Umbilical cord (tissue), 2 donors: ENCODE data around the gene ETV3. TPM values are rescaled to one million over a fixed set of nuclear protein-coding genes. Genes with fewer than 3 reads are reported as not detected.
"Not testable (repeated sequence)": the region's sequence is repeated elsewhere in the genome, so short reads cannot be mapped to it uniquely, and the experiment has no call there.

ENCODE experiments used
- DNase-seq: peaks from one replicate; pipeline ENCODE4 v3.0.0-alpha.2; 2015; ENCODE audit warnings: low spot score
- total RNA-seq: library from RNA; depleted of rRNA; stranded (reverse); fragments of >200 nt; gene quantifications from one replicate; pipeline ENCODE4 v1.2.3, GENCODE V29; 2014; ENCODE audit warnings: low replicate concordance; ENCODE audit not compliant: insufficient read depth

The ETV3 gene
- total RNA-seq, 1 donor from 2014 or later: 61.6 TPM

DNA sequence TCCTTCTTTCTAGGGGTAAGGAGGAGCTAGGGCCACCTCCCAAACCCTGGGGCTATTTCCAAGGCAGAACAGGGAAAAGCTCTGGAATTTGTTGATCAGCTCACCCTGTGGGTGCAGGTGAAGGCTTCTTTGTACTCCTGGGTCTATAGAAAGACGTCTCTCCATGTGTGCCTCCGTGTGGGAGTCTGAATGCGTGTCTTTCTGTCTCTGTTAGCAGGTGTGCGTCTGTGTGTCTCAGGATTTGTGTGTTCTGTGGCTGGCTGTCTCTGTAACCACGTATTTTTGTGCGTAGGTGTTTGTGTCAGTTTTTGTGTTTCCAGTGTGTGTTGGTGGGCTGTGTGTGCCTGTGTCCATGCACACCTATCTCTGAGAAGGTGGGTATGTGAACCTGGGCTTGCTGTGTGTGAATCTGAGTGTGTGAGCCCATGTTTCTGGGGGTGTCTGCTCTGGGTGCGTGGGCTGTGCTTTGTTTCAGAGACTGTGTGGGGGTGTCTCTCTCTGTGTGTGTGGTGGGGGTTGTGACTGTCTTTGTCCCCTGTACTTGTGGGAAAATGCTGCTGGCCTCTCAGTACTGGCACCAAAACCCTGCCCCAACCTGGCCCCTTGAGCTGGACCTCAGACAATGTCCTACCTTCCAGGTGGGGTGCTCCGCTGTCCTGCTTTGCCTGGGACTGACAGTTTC, 25.9 kb downstream of the ETV3 start:
- no peak for DNase-seq

DNA sequence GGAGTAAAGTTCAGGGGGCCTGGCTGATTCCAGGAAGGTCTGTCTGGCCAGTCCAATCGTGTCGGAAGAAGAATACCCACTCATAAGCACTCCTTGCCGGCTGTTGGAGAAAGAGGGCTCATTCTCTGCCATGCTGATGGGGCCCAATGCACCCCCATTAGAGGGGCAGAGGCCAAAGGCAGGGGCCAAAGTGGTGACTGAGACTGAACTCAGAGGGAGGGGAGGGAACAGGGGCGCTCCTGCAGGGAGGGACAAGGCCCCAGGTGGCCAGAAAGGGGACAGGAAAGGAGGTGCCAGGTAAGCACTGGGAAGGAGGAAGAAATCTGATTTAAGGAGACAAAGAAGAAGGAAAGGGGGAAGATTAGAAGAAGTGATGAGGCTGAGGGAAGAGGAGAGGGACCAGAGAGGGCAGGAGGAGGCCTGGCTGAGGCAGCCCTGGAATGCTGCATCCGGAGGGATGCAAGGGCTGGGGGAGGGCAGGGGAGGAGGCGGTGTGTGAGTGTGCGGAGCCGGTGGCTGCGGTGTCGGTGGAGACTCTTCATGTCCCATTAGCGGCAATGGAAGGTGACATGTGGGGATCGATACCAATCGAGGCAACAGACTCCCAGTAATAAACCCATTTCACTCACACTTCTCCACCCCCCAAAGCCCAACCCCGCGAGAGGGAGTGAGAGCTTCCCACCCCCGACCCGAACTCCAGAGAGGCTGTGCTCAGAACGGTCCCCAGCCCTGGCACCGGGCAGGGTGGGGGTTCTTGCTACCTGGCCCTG, 26.6 kb downstream of the ETV3 start:
- no peak for DNase-seq

DNA sequence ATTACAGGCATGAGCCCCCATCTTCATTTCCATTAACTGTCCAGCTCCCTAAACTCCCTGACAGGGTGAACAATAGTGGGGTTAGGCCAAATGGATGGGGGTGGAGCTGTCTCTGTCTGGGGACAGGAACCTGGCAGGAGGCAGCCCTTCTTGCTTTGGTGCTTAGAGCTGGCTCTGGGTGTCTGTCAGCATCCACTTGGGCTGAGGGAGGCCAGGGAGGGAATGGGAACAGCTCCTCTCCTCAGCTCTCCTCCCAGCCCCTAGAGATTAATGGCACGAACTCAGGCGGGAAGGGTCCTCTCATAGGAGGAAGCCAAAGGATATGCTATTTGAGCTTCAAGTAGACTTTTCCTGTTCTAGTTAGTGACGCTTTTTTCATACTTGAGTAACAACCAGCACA, 27.5 kb downstream of the ETV3 start:
- no peak for DNase-seq

DNA sequence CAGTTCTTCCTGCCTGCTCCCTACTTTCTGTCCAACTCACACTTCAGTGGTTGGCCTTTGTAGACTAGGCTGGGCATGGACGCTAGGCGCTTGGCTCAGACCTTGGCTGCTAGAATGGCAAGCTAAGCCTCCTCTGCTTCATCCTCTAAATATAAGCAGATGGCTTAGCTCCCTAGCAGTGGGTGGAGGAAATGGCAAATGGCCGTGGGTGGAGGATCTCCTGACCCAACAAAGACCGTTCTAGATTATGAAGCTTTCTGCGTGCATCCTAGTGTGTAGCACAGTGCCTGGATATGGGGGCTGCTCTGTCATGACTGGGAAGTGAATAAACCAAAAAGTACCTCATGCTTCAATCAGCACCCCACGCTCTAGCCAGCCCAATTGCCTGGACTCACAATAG, 28.2 kb downstream of the ETV3 start:
- DNase-seq: no peak

DNA sequence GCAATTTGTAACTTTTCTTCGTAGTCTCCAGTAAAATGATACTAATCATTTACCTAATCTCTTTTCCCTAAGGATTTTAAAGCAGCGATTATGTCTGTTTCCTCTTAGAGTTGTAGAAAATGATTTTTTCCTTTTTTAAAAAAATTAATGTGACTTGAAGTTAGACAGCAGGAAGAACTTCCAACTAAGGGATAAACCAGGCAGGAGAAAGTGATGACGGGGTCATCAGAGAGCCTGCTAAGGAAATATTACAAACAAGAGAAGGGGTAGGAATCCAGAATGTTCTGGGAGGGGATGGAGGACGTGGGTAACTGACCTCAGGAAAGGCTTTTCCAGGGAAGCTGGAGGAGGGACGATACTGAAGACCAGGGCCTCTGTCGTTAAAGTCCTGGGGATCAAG, 29.7 kb downstream of the ETV3 start:
- DNase-seq: no peak

DNA sequence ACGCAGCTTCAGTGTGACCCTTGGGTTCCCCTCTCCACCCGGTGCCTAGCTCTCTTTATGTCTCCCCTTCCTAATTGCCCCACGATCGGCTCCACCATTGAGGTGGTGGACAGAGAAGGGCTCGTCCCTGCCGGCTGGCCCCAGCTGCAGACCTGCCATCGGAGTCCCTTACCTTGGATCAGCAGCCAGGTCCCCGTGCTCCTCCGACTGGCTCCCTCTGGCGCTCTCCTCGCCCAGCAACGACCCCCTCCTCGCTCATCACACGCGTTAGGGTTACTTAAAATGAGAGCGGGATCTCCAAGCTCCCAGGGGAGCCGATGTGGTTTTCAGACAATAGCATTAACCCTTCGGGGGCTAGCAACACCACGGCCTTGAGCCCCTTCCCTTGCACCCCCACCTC, 30.5 kb downstream of the ETV3 start:
- DNase-seq: no peak

DNA sequence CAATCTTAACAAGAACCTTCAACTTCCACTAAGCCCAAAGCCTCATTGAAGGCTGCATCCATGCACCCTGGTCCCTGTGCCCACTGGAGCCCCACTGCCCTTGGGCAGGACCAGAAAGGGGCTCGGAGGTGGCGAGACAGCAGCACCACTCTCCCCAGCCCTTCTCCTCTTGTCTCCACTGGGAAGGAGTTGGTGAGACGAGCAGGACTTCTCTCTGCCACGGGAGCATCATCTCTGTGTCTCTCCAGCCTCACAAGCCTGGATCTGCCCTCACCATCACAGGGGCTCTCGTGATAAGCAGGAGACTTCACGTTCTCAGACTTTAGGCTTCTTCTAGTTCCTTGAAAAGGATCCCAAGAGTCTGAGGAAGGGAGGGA, 31.4 kb downstream of the ETV3 start:
- DNase-seq: no peak

DNA sequence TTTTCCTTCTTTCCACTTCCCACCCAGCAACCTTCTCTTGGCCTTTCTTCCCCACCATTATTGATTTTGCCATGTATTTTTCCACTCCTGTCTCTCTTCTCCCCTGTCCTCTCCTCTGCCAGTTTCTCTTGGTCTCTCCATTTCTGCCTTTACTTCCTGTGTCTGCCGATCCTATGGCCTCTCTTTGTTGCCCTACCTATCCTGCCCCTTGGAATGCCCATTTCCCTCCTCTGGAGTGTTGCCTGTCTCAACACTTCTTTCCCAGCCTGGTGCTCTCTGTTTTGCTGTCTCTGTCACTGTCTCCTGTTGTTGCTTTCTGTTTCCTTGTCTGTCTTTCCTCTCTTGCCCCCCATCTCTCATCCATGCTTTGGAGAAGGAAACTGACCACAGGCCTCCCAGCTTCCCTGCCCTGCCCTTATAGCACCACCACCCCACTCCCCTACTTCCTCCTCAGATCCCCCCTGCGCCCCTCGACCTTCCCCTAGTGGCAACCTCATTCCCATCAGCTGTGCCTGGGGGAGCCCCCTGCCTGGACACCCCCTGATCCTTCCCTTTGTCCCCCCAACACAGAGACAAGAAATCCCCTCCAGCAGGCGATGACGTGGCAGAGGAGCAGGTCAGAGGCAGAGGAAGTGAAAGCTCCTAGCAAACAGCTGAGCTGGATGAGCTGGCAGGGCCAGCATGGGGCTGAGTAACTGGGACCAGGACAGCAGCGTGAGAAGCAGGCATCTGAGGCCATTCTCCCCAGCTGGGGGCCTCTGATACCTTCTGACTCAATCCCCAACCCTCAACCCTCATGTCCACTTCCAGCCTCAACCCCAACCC, 32.0 kb downstream of the ETV3 start:
- peak; percentile 44 for DNase-seq

DNA sequence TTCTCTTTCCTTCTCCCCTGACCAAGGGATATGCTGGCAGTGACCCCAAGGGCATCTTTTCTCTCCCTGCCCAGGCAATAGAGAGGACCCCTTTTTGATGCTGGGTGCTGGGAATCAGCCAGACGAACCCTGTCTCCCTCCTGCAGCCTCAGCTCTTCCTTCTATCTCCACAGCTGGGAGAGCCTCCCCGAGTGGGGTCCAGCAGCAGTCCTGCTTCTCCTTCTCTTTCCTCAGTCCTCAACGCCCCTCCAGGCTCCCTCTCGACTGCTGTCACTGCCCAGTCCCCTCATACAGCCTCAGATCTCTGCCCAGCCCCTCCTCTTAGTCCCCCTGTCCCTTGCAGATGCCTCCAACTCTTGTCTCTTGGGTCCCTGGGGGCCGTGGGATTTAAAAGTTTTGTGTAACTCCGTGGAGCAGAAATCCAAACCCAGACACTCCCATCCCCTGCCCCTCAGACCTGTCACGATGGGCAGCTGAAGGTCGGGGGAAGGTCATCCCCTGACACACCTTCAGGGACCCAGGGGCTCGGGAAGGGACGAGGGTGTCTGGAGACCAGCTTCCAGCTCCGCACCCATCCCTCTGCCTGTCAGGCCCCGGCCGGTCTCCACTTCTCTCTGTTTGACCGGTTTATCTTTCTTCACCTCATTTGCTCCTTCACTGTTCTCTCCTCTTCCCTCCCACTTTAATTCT, 32.8 kb downstream of the ETV3 start:
- no peak for DNase-seq

DNA sequence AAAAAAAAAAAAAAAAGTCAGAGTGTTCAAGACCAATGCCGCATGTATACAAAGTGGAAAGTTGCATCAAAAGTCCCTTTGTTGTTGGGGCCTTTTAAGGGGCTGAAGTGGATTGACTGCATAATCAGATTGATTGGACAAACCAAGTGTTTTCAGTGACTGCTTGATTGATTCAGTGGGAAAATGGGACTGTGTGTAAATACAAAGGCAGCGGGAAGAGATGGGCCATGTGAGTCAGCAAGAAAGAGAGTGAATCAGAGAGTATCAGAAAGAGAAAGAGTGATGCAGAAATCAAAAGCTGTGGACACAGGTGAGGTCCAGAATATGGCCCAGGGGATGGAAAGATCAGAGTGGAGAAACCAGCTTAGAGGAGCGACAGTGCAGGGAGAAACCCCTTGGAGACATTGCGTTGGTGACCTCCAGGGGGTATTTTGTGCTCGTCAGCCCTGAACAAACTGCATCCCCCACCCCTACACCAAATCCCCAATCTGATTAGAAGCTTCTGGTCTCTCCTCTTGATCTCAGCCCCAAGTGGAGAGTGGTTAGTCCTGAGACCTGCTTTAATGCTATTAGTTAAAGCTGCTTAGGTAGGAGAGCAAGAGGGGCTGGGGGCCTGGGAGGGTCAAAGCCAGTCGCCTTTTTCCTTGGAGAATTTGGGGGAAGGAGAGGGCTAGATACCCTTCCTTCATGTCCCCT, 33.4 kb downstream of the ETV3 start:
- no peak for DNase-seq

DNA sequence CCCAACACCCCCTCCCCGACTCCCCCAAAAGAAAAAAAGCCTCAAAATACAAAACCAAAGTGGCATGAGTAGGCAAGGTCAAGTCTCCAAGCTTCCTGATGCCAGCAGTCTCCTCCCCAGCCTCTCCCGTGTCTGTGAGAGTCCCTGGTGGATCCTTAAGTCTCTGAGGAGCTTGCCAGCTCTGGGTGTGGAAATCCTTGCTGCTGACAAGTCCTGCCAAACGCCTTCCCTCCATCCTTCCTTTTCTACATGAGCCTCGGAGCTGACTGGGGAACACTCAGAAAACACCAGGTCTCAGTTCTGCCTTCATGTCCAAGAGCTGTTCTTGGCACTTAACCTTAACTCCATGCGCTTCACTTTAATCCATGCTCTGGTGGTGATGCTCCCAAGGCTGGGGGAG, 34.9 kb downstream of the ETV3 start:
- DNase-seq: peak; percentile 53

DNA sequence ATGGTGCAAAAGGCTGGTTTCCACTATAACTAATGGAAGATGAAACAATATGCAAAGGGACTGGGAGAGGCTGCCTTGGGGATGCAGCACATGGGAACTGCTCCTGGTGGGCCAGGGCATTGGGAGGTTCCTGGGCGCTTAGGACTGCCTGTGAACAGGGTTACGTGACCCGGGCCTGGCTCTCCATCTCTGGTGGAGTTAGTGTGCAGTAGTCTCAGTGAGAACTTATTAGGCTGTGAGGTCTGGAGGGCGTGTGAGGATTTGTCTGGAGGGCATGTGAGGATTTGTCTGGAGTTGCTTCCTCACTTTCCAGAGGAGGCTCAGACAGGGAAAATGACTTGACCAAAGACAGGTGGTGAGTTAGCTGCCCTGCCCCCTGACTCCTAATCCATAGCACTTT, 37.0 kb downstream of the ETV3 start:
- DNase-seq: no peak

DNA sequence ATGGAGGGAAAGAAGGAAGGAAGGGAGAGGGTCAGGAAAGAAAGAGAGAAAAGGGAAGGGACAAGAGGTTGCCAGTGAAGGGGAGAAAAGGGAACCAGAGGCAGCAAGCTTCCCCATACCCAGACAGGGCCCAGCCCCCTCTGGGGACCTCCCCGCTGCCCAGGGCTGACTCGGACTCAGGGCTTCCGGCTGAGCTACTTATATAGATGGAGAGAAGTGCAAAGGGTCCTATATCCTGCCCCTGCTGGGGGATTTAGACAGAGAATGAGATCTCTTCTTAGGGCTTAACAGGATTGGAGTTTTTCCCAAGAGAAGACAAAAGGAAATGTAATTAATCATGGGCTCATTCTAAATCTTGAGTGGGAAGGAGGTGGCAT, 38.6 kb downstream of the ETV3 start, which contains the start of gene ETV3L:
TSS of gene ETV3L (minus strand) at position 176 of the 377 bp plus-strand sequence. CDS start 285 bp downstream, outside the sequence.
- DNase-seq: no peak

DNA sequence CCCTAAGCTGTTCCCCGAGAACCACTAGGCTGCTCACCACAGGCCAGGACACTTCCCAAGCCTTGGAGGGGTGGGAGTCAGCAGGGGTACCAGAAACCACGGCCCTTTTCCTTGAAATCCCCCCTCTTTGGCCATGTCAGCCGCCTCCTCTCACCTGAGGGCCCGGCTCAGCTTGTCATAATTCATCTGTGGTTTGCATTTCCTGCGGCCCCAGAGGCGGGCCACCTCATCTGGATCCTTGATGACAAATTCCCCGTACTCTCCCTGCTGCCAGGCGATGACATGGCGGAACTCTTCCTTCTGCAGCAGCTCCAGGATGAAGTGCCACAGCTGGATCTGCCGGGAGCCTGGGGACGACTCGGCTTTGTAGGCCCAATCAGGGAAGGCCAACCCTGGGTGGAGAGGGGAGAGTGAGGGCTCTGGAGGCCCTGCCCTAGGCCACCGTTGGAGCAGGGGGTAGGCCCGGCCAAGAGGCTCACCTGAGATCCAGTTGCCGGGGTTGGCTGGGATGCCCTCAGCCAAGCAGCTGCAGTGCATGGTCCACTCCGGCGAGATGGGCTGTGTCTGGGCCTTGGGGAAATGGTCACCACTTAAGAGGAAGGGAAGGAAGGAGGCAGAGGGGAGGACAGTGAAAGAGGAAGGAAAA, 39.1 kb downstream of the ETV3 start:
- DNase-seq: not testable (repeated sequence)

DNA sequence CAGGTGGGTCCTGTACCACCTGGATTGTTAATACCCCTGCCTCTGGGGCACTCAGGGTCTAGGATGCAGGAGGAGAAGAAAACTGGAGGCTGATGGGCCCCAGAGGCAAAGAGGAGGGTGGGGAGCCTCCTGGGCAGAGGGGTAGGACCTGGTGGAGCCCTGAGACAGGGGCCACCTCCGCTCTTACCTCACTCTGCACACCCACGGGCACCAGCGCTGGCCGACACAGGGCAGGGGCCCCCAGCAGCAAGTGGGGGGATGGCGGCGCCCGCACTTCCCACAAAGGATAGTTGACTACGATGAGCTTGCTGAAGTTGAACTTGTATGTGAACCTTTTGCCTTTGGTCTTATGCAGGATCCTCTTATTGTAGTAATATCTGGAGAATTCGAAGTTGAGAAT, 39.7 kb downstream of the ETV3 start:
- DNase-seq: no peak

DNA sequence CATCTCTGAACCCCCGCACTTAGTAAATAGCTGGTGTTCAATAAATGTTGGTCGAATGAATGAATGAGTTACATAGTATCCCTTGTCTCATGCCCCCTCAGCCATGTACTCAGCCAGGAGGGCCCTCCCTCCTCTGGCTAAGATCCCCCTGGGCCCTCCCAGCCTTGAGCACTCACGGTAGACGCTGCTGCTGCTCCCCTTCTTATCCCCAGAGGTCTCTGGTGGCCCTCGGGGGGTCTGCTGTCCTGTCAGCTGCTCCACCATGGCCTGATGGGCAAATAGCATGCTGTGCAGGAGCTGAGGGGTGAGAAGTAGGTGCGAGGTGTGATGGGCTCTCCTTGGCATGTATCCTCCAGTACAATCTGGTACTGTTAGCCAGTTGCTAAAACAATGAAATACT, 40.5 kb downstream of the ETV3 start:
- DNase-seq: no peak

DNA sequence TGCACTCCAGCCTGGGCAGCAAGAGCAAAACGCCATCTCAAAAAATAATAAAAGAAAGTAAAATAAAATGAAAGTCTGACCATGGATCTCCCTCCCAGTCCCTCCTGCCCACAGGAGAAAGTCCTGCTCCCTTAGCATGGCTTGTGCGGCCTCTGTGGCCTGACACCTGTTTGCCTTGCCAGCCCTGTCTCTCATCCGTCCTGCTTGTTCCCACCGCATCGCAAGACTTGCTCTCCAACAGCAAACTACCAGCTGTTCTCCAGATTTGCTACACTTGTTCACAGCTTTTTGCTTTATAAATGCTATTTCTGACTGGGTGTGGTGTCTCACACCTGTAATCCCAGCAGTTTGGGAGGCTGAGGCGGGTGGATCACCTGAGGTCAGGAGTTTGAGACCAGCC, 41.3 kb downstream of the ETV3 start:
- DNase-seq: no peak

DNA sequence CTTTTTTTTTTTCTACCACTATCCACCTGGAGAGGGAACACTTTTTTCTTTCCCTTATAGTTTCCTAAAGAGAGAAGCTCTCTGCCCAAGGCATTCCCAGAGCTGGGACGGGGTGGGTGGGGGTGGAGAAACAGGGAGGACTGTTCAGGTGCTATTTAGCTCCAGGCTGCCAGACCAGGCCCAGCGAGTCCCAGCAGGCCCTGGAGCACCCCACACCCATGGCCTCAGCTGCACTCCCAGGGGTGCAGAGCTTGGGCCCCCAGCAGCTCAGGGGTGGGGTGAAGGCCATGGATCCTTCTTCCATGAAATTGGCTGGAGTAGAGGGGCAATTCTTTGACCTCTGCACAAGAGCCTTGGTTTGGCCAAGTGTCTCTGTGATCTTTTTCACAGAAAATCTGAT, 42.6 kb downstream of the ETV3 start:
- no peak for DNase-seq

DNA sequence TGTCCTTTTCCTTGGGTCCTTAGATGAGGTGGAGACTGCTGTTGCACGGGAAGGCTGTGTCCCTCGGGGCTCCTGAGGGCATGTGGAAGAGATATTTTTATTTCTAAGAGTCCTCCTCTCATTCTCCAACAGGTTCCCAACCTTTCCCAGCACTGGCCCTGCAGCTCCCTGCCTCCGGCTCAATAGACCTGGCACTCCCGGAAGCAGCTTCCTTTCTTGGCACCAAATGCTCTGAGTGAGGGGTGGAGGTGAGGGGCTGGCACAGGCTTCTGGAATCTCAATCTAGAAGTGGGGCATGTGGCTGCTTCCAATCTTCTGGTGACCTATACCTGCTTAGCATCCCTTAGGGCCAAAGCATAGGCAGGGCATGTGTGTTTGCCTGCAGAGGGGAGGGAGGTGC, 43.1 kb downstream of the ETV3 start:
- no peak for DNase-seq

DNA sequence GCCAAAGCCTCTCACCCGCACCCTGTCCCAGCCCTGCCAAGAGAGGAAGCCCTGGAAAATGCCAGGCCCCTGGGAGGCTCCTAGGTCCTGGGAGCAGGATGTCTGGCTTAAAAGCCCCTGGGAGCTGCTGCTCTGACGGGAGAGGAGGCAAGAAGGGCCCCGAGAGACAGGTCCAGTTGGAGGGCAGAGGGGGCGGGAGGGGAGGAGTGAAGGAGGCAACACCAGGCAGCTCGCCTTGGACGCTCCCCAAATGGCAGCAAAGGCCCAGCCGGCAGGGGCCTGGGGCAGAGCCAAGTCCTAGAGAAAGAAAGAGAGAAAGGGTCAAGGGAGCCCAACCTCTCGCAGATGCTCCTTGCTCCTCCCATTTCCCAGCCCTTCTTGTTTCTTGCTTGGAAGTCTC, 45.4 kb downstream of the ETV3 start:
- DNase-seq: peak; percentile 85
